GM12891 (cell line): ENCODE data around the gene SAMHD1.

ENCODE experiments used
- PAX5 ChIP-seq: IDR thresholded peaks from 2 replicates; pipeline ENCODE4 v1.6.1; 2011; ENCODE audit warnings: low read length, moderate library complexity, mild to moderate bottlenecking; ENCODE audit not compliant: insufficient read depth, severe bottlenecking
- POLR2A ChIP-seq: IDR thresholded peaks from 2 replicates; pipeline ENCODE4 v1.6.1; 2011; ENCODE audit warnings: low read depth, low read length, control low read depth
- POLR2AphosphoS5 ChIP-seq: IDR thresholded peaks from 2 replicates; pipeline ENCODE4 v1.6.1; 2011; ENCODE audit warnings: low read depth, low read length, control low read depth
- SPI1 ChIP-seq: IDR thresholded peaks from 2 replicates; pipeline ENCODE4 v1.6.1; 2011; ENCODE audit warnings: low read depth, low read length, control low read depth
- TAF1 ChIP-seq: IDR thresholded peaks from 2 replicates; pipeline ENCODE4 v1.6.1; 2011; ENCODE audit warnings: low read depth, low read length, control low read depth

GRCh38 chr20:36883977-36884535 is 67.5 kb downstream of the SAMHD1 start:
- TF ChIP-seq POLR2AphosphoS5 (no peak), POLR2A (no peak), SPI1 (peak; percentile 57; the same call in 1 of the 2 replicates), TAF1 (no peak), PAX5 (no peak)
